ENCODE results near the gene LDLRAD3.

The LDLRAD3 gene

GRCh38 chr11:36073411-36074203 lies 129.7 kb downstream of the LDLRAD3 start:
- H3K27ac ChIP-seq (ENCODE audit: low read depth, low read length): no peak overlapping the region

GRCh38 chr11:36074941-36075431 lies 131.1 kb downstream of the LDLRAD3 start:
- Histone ChIP-seq H3K9me2 (replicated peaks; ENCODE audit: control insufficient read depth, low read length) (no peaks in the 10 kb centered on the region), H3K27ac (ENCODE audit: low read depth, low read length) (no peak overlapping the region)

More at GRCh38 chr11:36073411-36074203, 129.7 kb downstream of the LDLRAD3 start:
- H3K4me3 ChIP-seq (ENCODE audit: low read length): no peak overlapping the region
- no peaks in the 10 kb centered on the region; the same call in 1 of the 2 replicates for H3K9me3 ChIP-seq (ENCODE audit: control insufficient read depth, insufficient read depth, low read length)
- H3K79me2 ChIP-seq (ENCODE audit: control insufficient read depth, low read length): no peaks in the 10 kb centered on the region
- no peaks in the 10 kb centered on the region for H4K20me1 ChIP-seq (ENCODE audit: control insufficient read depth, insufficient read depth, low read depth, low read length)
- H3K36me3 ChIP-seq (ENCODE audit: control insufficient read depth, low read length): no peaks in the 10 kb centered on the region
- H3K4me1 ChIP-seq (ENCODE audit: control insufficient read depth, low read length): no peaks in the 10 kb centered on the region
- H3K27me3 ChIP-seq (ENCODE audit: control insufficient read depth, low read length): no peaks in the 10 kb centered on the region
- no peak for TF ChIP-seq EZH2phosphoT487 (IDR thresholded peaks at IDR 0.05; ENCODE audit: borderline replicate concordance, low read length)
- TF ChIP-seq, protein P1, sequence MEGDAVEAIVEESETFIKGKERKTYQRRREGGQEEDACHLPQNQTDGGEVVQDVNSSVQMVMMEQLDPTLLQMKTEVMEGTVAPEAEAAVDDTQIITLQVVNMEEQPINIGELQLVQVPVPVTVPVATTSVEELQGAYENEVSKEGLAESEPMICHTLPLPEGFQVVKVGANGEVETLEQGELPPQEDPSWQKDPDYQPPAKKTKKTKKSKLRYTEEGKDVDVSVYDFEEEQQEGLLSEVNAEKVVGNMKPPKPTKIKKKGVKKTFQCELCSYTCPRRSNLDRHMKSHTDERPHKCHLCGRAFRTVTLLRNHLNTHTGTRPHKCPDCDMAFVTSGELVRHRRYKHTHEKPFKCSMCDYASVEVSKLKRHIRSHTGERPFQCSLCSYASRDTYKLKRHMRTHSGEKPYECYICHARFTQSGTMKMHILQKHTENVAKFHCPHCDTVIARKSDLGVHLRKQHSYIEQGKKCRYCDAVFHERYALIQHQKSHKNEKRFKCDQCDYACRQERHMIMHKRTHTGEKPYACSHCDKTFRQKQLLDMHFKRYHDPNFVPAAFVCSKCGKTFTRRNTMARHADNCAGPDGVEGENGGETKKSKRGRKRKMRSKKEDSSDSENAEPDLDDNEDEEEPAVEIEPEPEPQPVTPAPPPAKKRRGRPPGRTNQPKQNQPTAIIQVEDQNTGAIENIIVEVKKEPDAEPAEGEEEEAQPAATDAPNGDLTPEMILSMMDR (IDR thresholded peaks at IDR 0.05; ENCODE audit: low read depth, low read length, poor library complexity, severe bottlenecking): no peak
- no peaks in the 10 kb centered on the region for H3F3A ChIP-seq (ENCODE audit: control insufficient read depth, insufficient read depth)
- H3K9me2 ChIP-seq (replicated peaks; ENCODE audit: control insufficient read depth, low read length): no peaks in the 10 kb centered on the region
- H3K4me2 ChIP-seq (ENCODE audit: low read length): no peak overlapping the region

DNA sequence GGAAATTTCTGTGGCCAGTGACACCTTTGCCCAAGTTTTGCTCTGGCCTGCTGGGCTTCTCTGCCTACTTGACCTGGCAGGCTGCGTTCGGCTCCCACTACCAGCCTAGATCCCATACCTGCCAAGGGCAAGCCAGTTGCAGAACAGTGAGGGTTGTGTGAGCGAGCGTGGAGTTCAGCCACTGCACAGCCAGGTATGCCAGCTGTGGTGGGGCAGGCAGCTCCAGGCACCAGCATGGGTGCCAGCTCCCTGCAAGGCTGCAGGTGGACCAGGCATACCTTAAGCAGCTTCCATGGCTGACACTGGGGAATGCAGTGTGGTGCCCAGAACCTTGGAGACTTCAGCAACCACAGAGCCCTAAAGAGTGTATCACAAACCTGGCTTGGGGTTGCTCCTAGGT lies 133.5 kb downstream of the LDLRAD3 start:
- H3F3A ChIP-seq (ENCODE audit: control insufficient read depth, insufficient read depth): no peaks in the 10 kb centered on the region
- no peak overlapping the region for H3K4me3 ChIP-seq (ENCODE audit: low read length)
- no peaks in the 10 kb centered on the region for H4K20me1 ChIP-seq (ENCODE audit: control insufficient read depth, insufficient read depth, low read depth, low read length)
- TF ChIP-seq EZH2phosphoT487 (IDR thresholded peaks at IDR 0.05; ENCODE audit: borderline replicate concordance, low read length): no peak
- TF ChIP-seq, protein P1 (IDR thresholded peaks at IDR 0.05; ENCODE audit: low read depth, low read length, poor library complexity, severe bottlenecking): no peak
- H3K79me2 ChIP-seq (ENCODE audit: control insufficient read depth, low read length): no peaks in the 10 kb centered on the region
- no peaks in the 10 kb centered on the region for H3K9me2 ChIP-seq (replicated peaks; ENCODE audit: control insufficient read depth, low read length)
- H3K9me3 ChIP-seq (ENCODE audit: control insufficient read depth, insufficient read depth, low read length): no peaks in the 10 kb centered on the region; the same call in 1 of the 2 replicates
- H3K27ac ChIP-seq (ENCODE audit: low read depth, low read length): no peak overlapping the region
- no peak overlapping the region for H3K4me2 ChIP-seq (ENCODE audit: low read length)
- no peaks in the 10 kb centered on the region for H3K27me3 ChIP-seq (ENCODE audit: control insufficient read depth, low read length)
- no peaks in the 10 kb centered on the region for H3K4me1 ChIP-seq (ENCODE audit: control insufficient read depth, low read length)
- no peaks in the 10 kb centered on the region for H3K36me3 ChIP-seq (ENCODE audit: control insufficient read depth, low read length)

More at GRCh38 chr11:36074941-36075431, 131.1 kb downstream of the LDLRAD3 start:
- Histone ChIP-seq H3F3A (ENCODE audit: control insufficient read depth, insufficient read depth) (no peaks in the 10 kb centered on the region), H3K36me3 (ENCODE audit: control insufficient read depth, low read length) (no peaks in the 10 kb centered on the region), H3K4me1 (ENCODE audit: control insufficient read depth, low read length) (no peaks in the 10 kb centered on the region), H3K9me3 (ENCODE audit: control insufficient read depth, insufficient read depth, low read length) (no peaks in the 10 kb centered on the region; the same call in 1 of the 2 replicates), H3K27me3 (ENCODE audit: control insufficient read depth, low read length) (no peaks in the 10 kb centered on the region), H4K20me1 (ENCODE audit: control insufficient read depth, insufficient read depth, low read depth, low read length) (no peaks in the 10 kb centered on the region), H3K79me2 (ENCODE audit: control insufficient read depth, low read length) (no peaks in the 10 kb centered on the region), H3K4me2 (ENCODE audit: low read length) (no peak overlapping the region), H3K4me3 (ENCODE audit: low read length) (no peak overlapping the region)
- TF ChIP-seq, protein P1 (IDR thresholded peaks at IDR 0.05; ENCODE audit: low read depth, low read length, poor library complexity, severe bottlenecking): no peak
- TF ChIP-seq EZH2phosphoT487 (IDR thresholded peaks at IDR 0.05; ENCODE audit: borderline replicate concordance, low read length): no peak

Data from DOHH2 (cell line).